GM18505 (cell line): ENCODE results near the gene S100A16.
A peak's percentile ranks its signal among the peaks of the same experiment; 100 is the strongest.

Experiments
- ATAC-seq: cut with Tn5 transposase; IDR thresholded peaks from one replicate; pipeline ENCODE4 v1.9.1; 2021; ENCODE audit not compliant: unreplicated experiment
- POLR2A ChIP-seq: IDR thresholded peaks from 4 replicates; pipeline ENCODE4 v1.6.1; 2011; ENCODE audit warnings: borderline replicate concordance; ENCODE audit not compliant: insufficient read depth, insufficient read length; ENCODE audit errors: extremely low read depth

S100A16 gene

GRCh38 chr1:153630384-153630783 lies 17.4 kb upstream of the S100A16 start:
- no peak for TF ChIP-seq POLR2A

GRCh38 chr1:153629971-153630370 lies 17.0 kb upstream of the S100A16 start:
- TF ChIP-seq POLR2A: no peak
- ATAC-seq: no peak

More at GRCh38 chr1:153630384-153630783, 17.4 kb upstream of the S100A16 start:
- no peak for ATAC-seq

GRCh38 chr1:153629343-153629665 lies 16.4 kb upstream of the S100A16 start:
- TF ChIP-seq POLR2A: no peak
- ATAC-seq: no peak

GRCh38 chr1:153628638-153629342 lies 15.9 kb upstream of the S100A16 start:
- no peak for TF ChIP-seq POLR2A
- no peak for ATAC-seq

GRCh38 chr1:153627715-153628626 lies 15.0 kb upstream of the S100A16 start, which contains the start of gene S100A1:
Gene S100A1, plus strand, starts transcription at chr1:153628434. Its CDS starts 2,088 bp downstream, at chr1:153630522.
- no peak for TF ChIP-seq POLR2A
- ATAC-seq: no peak

GRCh38 chr1:153626904-153627714 lies 14.2 kb upstream of the S100A16 start, which contains the start of gene S100A13:
Gene S100A13, minus strand, starts transcription at chr1:153627505. Its CDS starts 1,033 bp downstream, at chr1:153626472.
- ATAC-seq: no peak
- peak; percentile 54 for TF ChIP-seq POLR2A

GRCh38 chr1:153626477-153626903 lies 13.6 kb upstream of the S100A16 start:
- no peak for TF ChIP-seq POLR2A
- no peak for ATAC-seq

- TF ChIP-seq POLR2A: no peak
- ATAC-seq: no peak
Measured at GRCh38 chr1:153624965-153625611, 12.2 kb upstream of the S100A16 start.

GRCh38 chr1:153623101-153623500 lies 10.2 kb upstream of the S100A16 start:
- ATAC-seq: no peak

GRCh38 chr1:153619171-153619570 lies 6.2 kb upstream of the S100A16 start:
- no peak for ATAC-seq
- TF ChIP-seq POLR2A: no peak

More at GRCh38 chr1:153623101-153623500, 10.2 kb upstream of the S100A16 start:
- no peak for TF ChIP-seq POLR2A

- no peak for ATAC-seq
- no peak for TF ChIP-seq POLR2A
Measured at GRCh38 chr1:153617663-153618062, 4.7 kb upstream of the S100A16 start.

- ATAC-seq: no peak
- TF ChIP-seq POLR2A: no peak
Measured at GRCh38 chr1:153616917-153617311, 4.0 kb upstream of the S100A16 start.
